HG03039 (cell line): Measurements from ENCODE around the gene GRXCR2.
"Not testable (repeated sequence)": the region's sequence is repeated elsewhere in the genome, so short reads cannot be mapped to it uniquely, and the experiment has no call there.

ENCODE experiments used
- ATAC-seq: cut with Tn5 transposase; IDR thresholded peaks from one replicate; pipeline ENCODE4 v1.9.1; 2021; ENCODE audit warnings: mild to moderate bottlenecking, moderate library complexity; ENCODE audit not compliant: unreplicated experiment

The GRXCR2 gene

DNA sequence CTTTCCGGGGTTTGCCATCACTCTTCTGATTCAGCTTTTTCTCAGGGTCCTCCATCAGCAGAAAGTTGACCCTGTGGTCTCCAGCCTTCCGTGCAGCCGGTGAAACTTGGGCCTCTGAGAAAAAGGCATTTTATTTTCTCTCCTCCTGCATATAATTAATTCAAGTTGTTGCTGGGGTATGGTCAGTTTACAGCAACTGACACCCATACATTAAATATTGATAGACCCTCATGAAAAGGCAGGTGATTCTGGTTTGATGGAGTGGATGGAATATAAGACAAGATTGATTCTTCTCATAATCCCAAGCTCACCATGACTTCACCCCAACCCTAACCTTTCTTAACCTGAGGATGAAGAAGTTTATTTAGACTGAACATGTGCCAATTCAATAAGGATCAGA is at the start of gene GRXCR2:
GRXCR2 (minus strand) TSS at position 101 of the 400 bp plus-strand sequence; CDS start at position 55, 46 bp downstream.
- no peak for ATAC-seq

DNA sequence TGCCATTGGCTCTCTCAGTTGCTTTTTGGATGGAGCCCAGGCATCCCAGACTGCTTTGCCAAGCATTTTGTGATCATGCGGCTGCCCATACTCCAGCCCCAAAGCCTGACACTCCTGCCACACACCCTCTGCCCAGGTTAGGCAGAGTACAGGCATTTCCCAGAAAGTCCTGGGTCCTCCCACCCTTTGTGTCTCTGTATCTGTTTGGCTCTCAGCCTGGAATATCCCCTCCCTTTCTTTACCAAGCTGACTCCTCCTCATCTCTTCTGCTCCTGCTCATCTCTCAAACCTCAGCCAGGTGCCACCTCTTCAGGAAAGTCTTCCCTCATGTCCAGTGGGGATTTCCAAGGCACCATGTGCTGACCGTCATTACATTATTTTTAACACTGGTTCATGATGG is 49.2 kb upstream of the GRXCR2 start:
- ATAC-seq: no peak

DNA sequence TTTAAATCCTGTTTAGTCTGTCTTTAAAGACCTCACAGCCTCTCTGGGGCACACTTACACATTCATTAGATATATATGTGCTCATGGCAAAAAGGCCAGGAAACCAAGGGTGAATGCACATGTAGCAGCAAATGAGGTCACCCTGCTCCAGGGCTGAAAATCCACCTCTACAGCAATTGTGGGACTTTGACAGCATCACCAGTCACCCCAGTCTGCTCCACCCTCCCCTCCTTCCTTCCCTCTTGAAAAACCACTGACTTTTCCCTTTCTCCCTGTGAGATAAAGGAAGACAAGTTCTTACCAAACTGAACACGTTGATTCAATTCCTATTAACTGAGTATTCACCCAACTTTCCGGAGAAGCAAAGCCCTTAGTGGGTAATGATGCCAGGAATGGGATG is 48.4 kb upstream of the GRXCR2 start:
- no peak for ATAC-seq

DNA sequence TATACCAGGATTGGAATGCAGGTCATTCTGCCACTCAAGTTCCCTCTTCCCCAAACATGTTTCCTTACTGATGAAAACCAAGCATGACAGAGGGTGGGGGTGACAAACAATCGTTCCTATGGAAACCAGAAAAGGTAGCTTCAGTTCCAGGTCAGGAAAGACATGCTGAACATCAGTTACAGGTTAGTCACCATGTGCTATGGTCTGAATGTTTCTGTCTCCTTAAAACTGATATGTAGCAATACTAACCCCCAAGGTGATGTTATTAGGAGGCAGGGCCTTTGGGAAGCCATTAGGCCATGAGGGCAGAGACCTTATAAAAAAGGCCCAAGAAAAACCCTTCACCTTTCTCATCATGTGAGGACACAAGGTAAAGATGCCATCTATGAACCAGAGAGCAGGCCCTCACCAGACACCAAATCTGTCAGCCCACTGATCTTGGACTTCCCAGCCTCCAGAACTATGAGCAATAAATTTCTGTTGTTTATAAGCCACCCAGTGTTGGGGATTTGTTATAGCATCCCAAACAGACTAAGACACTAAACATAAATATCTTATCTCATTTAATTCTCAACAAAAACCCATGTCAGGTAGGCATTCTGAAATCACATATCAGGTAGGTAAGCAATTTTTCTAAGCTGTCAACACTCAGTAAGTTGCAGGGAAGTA is 47.9 kb upstream of the GRXCR2 start:
- ATAC-seq: no peak

DNA sequence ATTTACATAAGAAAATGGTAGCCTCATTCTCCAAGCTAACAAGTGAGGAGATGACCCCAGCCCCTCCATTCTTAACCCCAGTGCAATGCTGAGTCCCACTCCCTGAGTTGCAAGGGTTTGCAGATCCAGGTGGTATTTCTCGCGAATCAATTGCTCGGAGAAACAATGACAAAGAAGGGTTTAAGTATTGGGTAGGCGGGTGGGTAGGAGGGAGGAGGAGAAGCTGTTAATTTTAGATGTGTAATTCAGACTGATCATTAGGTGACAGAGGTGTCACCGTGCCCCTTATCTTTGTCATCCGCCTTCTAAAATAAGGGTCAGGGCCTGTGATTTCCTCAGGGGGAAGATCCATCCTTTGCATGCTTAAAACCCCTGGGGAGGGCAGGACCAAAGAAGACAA is 46.6 kb upstream of the GRXCR2 start:
- no peak for ATAC-seq

GRCh38 chr5:145918397-145918796 is 45.6 kb upstream of the GRXCR2 start:
- no peak for ATAC-seq

GRCh38 chr5:145917288-145917687 is 44.5 kb upstream of the GRXCR2 start:
- no peak for ATAC-seq

GRCh38 chr5:145915970-145916638 is 43.3 kb upstream of the GRXCR2 start:
- no peak for ATAC-seq

DNA sequence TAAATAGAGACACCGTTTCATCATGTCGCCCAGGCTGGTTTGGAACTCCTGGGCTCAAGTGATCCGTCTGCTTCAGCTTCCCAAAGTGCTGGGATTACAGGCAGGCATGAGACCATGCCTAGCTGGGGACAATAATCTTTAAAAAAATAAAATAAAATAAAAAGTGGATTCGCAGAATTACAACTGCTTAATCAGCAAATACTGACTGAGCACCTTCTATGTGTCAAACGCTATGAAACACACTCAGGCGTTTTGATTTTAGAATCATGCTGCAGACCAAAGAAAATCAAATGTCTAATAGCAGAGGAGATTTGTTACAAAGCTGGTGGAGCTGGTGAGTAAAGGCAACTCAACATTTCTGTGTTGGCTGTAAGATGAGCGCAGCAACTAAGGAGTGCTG is 40.9 kb upstream of the GRXCR2 start:
- ATAC-seq: no peak

- ATAC-seq: no peak
Observed at GRCh38 chr5:145912594-145912993, 39.8 kb upstream of the GRXCR2 start.

DNA sequence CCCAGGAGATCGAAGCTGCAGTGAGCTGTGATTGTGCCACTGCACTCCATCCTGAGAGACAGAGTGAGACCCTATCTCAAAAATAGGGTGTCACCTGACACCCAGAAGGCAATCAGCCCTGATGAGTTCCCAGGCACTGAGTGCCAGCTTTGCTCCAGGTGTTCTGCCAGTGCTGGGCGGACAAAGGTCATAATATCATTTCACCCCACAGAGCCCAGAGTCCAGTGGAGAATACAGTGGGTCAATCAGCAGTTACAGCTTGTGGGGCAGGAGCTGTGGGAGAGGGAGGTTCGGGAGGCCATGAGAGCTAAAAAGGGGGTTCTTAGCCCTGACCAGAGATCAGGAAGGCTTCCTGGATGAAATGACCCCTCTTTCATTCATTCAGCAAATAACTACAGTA is 39.2 kb upstream of the GRXCR2 start:
- no peak for ATAC-seq

DNA sequence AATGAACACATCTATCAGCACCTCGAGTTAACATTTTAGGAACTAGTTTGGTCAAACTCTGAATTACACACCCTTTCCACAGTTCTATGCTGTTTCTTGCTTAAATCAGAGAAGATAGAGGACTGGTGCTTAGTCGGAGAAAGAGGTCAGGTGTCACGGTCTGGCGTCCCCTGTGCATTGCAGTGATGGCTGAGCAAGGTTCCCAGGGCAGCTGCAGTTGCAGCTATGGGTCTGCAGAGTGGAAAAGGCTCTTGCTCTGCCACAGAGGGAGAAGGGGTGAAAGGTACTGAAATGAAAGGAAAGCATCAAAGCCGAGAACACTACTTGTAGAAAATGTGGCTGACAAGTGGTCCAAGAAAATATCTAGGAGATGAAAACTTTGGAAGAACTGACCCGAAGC is 38.4 kb upstream of the GRXCR2 start:
- no peak for ATAC-seq

DNA sequence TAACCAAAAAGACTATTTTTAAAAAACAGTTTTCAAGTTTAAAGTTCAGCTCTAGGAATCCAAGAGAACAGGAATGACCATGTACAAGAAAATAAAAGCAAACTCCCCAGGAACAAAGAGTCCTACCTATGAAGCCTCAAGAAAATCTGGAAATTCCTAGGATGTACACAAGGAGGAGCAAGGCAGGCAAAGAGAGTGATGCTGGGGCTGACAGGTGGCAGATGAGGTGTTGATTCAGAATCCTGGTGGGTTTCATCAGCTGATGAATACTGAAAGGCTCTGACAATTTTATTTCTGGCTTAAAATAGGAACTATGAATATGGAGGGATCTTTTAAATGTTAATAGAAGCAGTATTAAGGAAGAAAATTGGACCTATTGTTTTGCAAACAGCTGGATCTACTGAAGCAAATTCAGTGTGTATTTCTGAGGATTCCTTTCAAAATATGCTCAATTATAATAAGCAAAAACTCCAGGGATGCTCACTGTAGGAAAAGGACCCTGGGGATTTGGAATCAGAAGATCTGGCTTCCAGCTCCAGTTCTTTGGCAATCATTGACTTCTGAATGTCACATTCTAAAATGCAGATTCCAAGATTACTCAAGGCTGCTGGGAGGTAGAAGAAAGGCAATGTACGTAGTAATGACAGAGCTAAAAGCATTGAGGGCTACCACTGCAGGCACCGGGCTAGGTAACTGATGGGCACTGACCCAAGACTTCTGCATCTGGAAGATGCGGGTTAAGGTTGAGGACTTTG is 35.6 kb upstream of the GRXCR2 start:
- ATAC-seq: no peak

- no peak for ATAC-seq
Observed at GRCh38 chr5:145906401-145906800, 33.6 kb upstream of the GRXCR2 start.

- no peak for ATAC-seq
Observed at GRCh38 chr5:145904743-145905142, 31.9 kb upstream of the GRXCR2 start.

DNA sequence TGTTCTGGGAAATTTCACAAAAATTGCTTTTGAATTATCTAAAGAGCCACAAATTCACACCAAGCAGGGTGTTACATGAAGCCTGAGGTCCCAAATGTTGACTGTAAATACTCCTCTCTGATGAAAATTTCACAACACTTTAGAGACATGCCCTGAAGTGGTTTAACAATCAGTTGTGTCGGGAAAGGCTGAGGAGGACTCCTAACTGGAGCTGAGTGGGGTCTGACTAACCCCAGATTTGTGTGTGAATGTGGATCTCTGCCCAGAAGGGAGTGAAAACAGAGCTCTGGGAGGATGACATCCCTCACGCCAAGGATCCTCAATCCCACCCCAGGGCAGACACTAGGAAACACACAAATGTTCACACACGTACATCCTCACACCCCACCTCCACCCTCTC is 31.1 kb upstream of the GRXCR2 start:
- ATAC-seq: no peak

GRCh38 chr5:145903113-145903512 is 30.3 kb upstream of the GRXCR2 start:
- ATAC-seq: no peak

GRCh38 chr5:145902421-145902820 is 29.6 kb upstream of the GRXCR2 start:
- ATAC-seq: no peak

DNA sequence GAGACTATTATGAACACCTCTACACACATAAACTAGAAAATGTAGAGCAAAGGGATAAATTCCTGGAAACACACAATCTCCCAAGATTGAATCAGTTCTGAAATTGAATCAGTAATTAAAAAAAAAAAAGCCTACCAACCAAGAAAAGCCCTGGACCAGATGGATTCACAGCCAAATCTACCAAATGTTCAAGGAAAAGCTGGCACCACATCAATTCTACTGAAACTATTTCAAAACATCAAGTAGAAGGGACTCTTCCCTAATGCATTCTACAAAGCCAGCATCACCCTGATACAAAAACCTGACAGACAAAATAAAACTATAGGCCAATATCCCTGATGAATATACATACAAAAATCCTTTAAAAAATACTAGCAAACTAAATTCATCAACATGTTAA is 25.4 kb upstream of the GRXCR2 start:
- no peak for ATAC-seq

DNA sequence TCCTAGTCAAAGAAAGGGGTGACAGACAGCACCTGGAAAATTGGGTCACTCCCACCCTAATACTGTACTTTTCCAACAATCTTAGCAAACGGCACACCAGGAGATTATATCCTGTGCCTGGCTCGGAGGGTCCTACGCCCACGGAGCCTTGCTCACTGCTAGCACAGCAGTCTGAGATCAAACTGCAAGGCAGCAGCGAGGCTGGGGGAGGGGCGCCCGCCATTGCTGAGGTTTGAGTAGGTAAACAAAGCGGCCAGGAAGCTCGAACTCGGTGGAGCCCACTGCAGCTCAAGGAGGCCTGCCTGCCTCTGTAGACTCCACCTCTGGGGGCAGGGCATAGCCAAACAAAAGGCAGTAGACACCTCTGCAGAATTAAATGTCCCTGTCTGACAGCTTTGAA is 18.6 kb upstream of the GRXCR2 start:
- not testable (repeated sequence) for ATAC-seq

GRCh38 chr5:145889611-145890010 is 16.8 kb upstream of the GRXCR2 start:
- no peak for ATAC-seq

DNA sequence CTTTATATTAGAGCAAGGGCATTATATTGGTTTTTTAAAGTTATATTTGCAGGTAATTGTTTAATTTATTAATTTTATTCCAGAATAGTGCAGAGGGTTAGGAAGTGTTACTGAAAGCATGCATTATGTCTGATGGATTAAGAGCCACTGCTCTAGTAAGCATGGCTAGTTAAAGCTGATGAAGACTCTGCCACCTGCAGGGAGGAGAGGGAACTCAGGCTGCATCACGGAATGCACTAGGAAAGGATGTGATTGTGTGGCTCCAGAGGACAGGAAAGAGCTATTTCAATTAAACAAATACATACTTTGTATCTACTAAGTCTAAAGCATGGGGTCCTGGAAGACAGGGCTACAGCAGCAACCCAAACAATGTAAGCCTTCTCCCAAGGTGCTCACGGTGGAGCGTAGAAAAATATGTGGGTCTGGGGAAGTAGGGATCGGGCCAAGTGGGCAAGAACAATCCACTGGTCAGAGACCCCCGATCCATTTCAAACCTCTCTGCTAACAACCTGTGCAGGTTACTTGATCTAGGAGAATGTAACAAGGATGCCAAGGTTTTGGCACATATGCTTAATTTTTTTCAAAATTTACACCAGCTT is 15.3 kb upstream of the GRXCR2 start:
- no peak for ATAC-seq
